GM19397 (cell line): ENCODE data around the gene AGBL4.
"Not testable (repeated sequence)": the region's sequence is repeated elsewhere in the genome, so short reads cannot be mapped to it uniquely, and the experiment has no call there.

ENCODE experiments used
- ATAC-seq: cut with Tn5 transposase; IDR thresholded peaks from one replicate; pipeline ENCODE4 v1.9.1; 2021; ENCODE audit warnings: mild to moderate bottlenecking, moderate library complexity; ENCODE audit not compliant: unreplicated experiment

AGBL4 gene

GRCh38 chr1:49051647-49052046 is 972.1 kb downstream of the AGBL4 start:
- ATAC-seq = no peak

- ATAC-seq = no peak
Observed at GRCh38 chr1:49050041-49050440, 973.7 kb downstream of the AGBL4 start.

GRCh38 chr1:49048188-49048587 is 975.6 kb downstream of the AGBL4 start:
- no peak for ATAC-seq

GRCh38 chr1:49046305-49046704 is 977.4 kb downstream of the AGBL4 start:
- ATAC-seq = no peak

DNA sequence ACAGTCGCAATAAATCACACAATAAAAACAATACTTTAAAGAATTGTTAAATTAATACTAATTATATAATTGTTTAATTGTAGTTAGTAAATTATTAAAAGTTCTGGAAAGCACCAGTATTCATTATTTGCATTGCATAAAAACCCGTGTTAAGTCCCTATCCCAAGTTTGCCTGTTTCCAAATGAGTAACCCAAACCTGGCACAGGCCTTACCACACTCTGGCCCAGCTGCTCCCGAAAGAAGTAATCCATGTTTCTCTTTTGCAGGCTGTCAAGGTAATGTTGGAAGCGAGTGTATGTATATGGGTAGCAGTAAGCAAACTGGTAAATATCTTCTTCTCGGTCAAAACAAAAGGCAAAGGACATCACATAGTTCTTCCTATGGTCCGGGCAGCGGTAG is 978.4 kb downstream of the AGBL4 start:
- ATAC-seq = no peak

DNA sequence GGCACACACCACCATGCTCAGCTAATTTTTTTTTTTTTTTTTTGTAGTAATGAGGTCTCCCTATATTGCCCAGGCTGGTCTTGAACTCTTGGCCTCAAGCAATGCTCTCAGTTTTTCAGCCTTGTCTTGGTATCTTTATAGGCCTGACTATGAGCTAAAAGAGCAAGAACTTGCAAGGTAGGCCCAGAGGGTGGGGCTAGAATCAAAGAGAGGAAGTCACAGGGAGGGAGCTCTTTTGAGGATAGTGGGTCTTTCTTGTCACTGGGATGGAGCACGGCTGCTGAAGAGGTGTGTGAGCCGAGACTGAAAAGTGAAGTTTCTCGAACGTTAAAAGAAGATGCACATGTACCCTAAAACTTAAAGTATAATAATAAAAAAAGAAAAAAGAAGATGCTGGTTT is 987.1 kb downstream of the AGBL4 start:
- no peak for ATAC-seq

DNA sequence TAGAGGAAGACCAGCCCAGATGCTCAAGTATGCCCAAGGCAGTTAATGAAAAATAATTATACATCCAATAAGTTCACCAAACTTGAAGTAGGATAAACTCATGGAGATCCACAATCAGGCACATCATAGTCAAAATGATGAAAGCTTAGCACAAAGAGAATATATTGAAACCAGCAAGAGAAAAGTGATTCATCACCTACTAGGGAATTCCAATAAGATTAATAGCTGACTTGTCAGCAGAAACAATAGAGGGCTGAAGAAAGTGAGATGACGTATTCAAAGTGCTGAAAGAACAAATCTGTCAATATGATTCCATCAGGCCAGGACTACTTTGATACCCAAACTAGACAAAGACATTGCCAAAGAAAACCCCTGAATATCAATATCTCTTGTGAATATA is 995.4 kb downstream of the AGBL4 start:
- no peak for ATAC-seq

DNA sequence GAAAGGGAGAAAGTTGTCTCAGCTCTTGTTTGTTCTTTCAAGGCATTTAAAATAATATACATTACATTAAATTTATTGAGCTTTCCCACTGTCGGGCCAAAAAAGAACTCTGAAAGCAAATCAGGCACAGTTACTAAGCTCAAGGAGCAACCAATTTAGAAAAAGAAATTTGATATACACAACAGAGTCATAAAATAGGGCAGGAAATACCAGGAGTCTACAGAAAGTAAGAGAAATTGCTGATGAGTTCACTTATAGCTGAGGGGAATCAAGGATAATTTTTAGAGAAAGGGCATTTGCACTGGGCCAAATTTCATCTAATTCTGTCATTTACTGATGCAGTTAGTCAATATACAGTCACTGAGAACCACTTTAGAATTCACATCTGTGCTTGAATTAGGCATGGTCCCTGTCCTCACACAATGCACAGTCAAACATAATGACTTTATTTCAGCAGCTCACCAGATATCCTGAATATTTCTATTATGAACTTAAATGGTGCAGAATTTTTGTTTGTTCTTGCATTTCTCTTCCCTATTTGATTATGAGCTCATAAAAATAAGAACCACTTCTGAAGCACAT is 997.4 kb downstream of the AGBL4 start:
- no peak for ATAC-seq

- no peak for ATAC-seq
Observed at GRCh38 chr1:49016030-49016977, 1007.5 kb downstream of the AGBL4 start.

- no peak for ATAC-seq
Observed at GRCh38 chr1:49013079-49013478, 1010.7 kb downstream of the AGBL4 start.

DNA sequence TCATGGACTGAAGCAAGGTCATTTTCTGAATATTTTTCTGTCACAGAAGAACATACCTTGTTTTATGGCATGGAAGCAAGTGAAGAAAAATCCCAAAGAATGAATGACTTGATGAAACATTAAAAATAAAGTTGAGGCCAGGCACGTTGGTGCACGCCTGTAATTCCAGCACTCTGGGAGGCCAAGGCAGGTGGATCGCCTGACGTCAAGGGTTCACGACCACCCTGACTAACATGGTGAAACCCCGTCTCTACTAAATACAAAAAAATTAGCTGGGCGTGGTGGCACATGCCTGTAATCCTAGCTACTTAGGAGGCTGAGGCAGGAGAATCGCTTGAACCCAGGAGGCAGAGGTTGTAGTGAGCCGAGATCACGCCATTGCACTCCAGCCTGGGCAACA is 1020.8 kb downstream of the AGBL4 start:
- not testable (repeated sequence) for ATAC-seq

DNA sequence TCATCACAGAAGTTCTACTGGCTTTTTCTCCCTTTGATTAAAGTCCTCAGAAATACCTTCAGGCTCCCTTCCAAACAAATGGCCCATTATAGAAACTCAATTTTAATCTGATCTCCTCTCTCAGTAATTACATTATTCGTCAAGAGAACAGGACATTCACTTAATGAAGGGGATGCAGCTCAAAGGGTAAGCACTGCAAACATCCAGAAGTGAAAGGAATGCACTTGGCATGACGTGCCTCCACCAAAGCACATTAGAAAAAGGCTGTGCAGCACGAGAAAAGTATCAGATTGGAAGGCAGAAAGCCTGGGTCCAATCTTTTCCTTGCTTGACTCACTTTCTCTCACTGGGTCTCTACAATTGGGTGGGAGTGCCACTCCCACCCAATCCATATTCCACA is 1024.4 kb downstream of the AGBL4 start:
- ATAC-seq = no peak

DNA sequence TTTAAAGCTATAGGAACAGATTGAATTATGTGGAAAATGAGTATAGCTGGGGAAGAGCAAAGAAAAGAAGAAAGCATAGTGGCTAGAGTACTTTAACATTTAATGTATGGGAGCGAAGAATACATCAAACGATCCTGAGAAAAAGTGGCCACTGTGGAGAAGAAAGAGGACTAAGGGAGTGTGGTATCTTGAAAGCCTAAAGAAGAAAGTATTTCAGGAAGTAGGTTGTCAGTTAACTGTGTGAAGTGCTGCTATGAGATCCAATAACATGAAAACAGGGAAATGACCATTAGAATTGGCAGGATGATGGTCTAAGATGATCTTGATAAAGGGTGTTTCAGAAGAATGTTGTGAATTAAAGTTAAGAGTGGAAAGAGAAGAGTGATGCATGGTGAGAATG is 1027.4 kb downstream of the AGBL4 start:
- no peak for ATAC-seq

- ATAC-seq = no peak
Observed at GRCh38 chr1:48988633-48989197, 1035.0 kb downstream of the AGBL4 start.

GRCh38 chr1:48979940-48980339 is 1043.8 kb downstream of the AGBL4 start:
- no peak for ATAC-seq

- ATAC-seq = no peak
Observed at GRCh38 chr1:48978413-48978812, 1045.3 kb downstream of the AGBL4 start.

- ATAC-seq = no peak
Observed at GRCh38 chr1:48977273-48977672, 1046.5 kb downstream of the AGBL4 start.

- no peak for ATAC-seq
Observed at GRCh38 chr1:48969971-48970370, 1053.8 kb downstream of the AGBL4 start.

- no peak for ATAC-seq
Observed at GRCh38 chr1:48967318-48967717, 1056.4 kb downstream of the AGBL4 start.

GRCh38 chr1:48966583-48966982 is 1057.2 kb downstream of the AGBL4 start:
- no peak for ATAC-seq

GRCh38 chr1:48960320-48960719 is 1063.4 kb downstream of the AGBL4 start:
- no peak for ATAC-seq

DNA sequence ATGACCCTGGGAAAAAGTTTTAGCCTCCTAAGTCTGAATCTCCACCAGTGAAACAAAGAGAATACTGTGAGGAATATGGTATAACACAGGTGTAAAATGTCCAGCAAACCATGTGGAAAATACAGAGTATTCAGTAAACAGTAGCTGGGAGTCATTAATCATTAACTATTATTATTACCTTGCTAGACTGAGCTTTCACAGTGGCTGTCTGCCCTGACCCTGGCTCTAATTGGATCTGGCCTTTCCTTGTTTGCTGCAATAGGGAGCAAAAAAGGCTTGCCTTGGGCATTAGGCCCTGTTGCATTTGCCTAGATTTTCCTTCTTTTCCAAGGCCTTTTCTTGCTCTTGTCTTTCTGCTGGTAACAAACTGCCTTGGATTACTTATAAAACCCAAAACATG is 1068.0 kb downstream of the AGBL4 start:
- no peak for ATAC-seq
